AG04450 (cell line): ENCODE results near the gene SH3PXD2A. TPM values are rescaled to one million over a fixed set of nuclear protein-coding genes. Genes with fewer than 3 reads are reported as not detected.

Experiments
- CTCF ChIA-PET: fragments of 300-600, 350-600 bp; formaldehyde crosslinking; extraction: SDS; loops from one replicate; lab custom pipeline; 2022; ENCODE audit warnings: antibody characterized with exemption, inconsistent platforms; lab: Charles Lee
- POLR2A ChIA-PET: fragments of 350-600 bp; formaldehyde crosslinking; extraction: SDS; loops from one replicate; lab custom pipeline; 2021; ENCODE audit warnings: antibody characterized with exemption, inconsistent platforms; lab: Yijun Ruan, JAX
- DNase-seq: peaks from one replicate; pipeline ENCODE4 v3.0.0-alpha.2; 2011; ENCODE audit warnings: low read depth, low spot score
- H3K27ac ChIP-seq: one replicate; pipeline ENCODE4 v1.5.1; 2012; ENCODE audit warnings: low read depth, low read length, control low read depth
- H3K27me3 ChIP-seq: one replicate; pipeline ENCODE4 v1.6.0; 2012; ENCODE audit warnings: low read length; ENCODE audit not compliant: control insufficient read depth, insufficient read depth
- H3K4me3 ChIP-seq: 2 replicates; pipeline ENCODE4 v1.5.1; 2011; ENCODE audit warnings: mild to moderate bottlenecking, low read depth, low read length, control low read depth
- H3K9me3 ChIP-seq: 2 replicates; pipeline ENCODE4 v1.5.1; 2012; ENCODE audit warnings: low read length; ENCODE audit not compliant: control insufficient read depth, insufficient read depth
- CTCF ChIP-seq: IDR thresholded peaks from 2 replicates; pipeline ENCODE4 v1.5.1; 2011; ENCODE audit warnings: low read depth, low read length, control low read depth, inconsistent platforms
- polyA plus RNA-seq: library from polyadenylated mRNA; depleted of rRNA; stranded (reverse); fragments of >200 nt; gene quantifications from 2 replicates; pipeline ENCODE4 v1.2.3, GENCODE V29; 2011

The SH3PXD2A gene
- polyA plus RNA-seq, 1 experiment: 22.9 TPM

GRCh38 chr10:103570844-103571655 is 284.3 kb downstream of the SH3PXD2A start:
- H3K27me3 ChIP-seq: peaks cover 51% of the 10 kb centered on the region
- H3K27ac ChIP-seq: no peak overlapping the region
- no peak for TF ChIP-seq CTCF
- DNase-seq: no peak
- no peak overlapping the region for H3K4me3 ChIP-seq
- H3K9me3 ChIP-seq: no peaks in the 10 kb centered on the region; the same call in 1 of the 2 replicates
- ChIA-PET CTCF (no interaction called here), POLR2A (no interaction called here)

GRCh38 chr10:103569896-103570295 is 285.5 kb downstream of the SH3PXD2A start:
- CTCF ChIA-PET: no interaction called here
- H3K9me3 ChIP-seq: no peaks in the 10 kb centered on the region; the same call in 1 of the 2 replicates
- POLR2A ChIA-PET: no interaction called here
- no peak overlapping the region for H3K4me3 ChIP-seq
- no peak for DNase-seq
- peaks cover 54% of the 10 kb centered on the region for H3K27me3 ChIP-seq
- no peak for TF ChIP-seq CTCF
- H3K27ac ChIP-seq: no peak overlapping the region

- H3K27me3 ChIP-seq: peaks cover 57% of the 10 kb centered on the region
- ChIA-PET POLR2A (no interaction called here), CTCF (no interaction called here)
- TF ChIP-seq CTCF: no peak
- DNase-seq: no peak
- H3K9me3 ChIP-seq: no peaks in the 10 kb centered on the region; the same call in 1 of the 2 replicates
- no peak overlapping the region for H3K4me3 ChIP-seq
- no peak overlapping the region for H3K27ac ChIP-seq
Observed at GRCh38 chr10:103568505-103568904, 286.9 kb downstream of the SH3PXD2A start.

- no peaks in the 10 kb centered on the region; the same call in 1 of the 2 replicates for H3K9me3 ChIP-seq
- no peak for DNase-seq
- POLR2A ChIA-PET: no interaction called here
- no peak for TF ChIP-seq CTCF
- no peak overlapping the region for H3K4me3 ChIP-seq
- H3K27ac ChIP-seq: no peak overlapping the region
- peaks cover 48% of the 10 kb centered on the region for H3K27me3 ChIP-seq
- CTCF ChIA-PET: interaction anchor here (0.5 kb wide), 1 partner anchor 34 kb away, joined by 3 read pairs; no protein-coding TSS in a partner anchor
Observed at GRCh38 chr10:103566536-103566935, 288.8 kb downstream of the SH3PXD2A start.
